Activated naive CD4-positive, alpha-beta T cell treated with anti-CD3 and anti-CD28 coated beads, Interleukin-2, amount 50 U/mL, for 16 hours (primary cell): ENCODE results near the gene ZCCHC3.

Source experiments
- DNase-seq: peaks from one replicate; pipeline ENCODE4 v3.0.0-alpha.2; 2020

The ZCCHC3 gene

DNA sequence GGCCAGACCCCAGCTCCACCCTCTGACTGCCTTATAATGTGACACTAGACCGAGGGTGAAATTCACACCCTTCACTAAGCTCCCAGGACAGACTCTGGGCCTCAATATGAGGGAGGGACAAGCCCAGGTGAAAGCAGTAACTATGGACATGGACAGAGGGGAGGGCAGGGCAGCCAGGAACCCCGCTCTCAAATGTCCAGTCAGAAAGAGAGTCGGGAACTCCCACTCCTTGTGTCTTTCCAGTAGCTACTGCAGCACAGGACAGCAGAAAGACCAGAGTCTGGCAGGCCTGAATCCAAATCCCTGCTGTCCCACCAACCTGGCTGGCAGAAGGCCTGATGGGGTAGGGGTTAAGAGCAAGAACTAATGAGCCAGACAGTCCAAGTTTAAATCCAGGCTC, 13.2 kb upstream of the ZCCHC3 start:
- DNase-seq, result no peak

DNA sequence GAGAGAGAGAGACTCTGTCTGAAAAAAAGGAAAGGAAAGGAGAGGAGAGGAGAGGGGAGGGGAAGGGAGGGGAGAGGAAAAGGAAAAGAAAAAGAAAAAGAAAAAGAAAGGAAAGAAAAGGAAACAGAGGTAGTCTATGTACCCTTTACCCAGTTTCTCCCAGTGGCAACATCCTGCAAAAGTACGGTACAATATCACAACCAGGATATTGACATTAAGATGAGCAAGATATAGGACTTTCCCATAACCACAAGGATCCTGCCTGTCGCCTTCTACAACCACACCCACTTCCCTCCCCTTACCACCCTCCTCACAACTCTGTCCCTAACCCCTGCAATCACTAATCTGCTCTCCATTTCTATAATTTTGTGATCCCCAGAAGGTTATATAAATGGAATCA, 10.9 kb upstream of the ZCCHC3 start:
- DNase-seq, result no peak

DNA sequence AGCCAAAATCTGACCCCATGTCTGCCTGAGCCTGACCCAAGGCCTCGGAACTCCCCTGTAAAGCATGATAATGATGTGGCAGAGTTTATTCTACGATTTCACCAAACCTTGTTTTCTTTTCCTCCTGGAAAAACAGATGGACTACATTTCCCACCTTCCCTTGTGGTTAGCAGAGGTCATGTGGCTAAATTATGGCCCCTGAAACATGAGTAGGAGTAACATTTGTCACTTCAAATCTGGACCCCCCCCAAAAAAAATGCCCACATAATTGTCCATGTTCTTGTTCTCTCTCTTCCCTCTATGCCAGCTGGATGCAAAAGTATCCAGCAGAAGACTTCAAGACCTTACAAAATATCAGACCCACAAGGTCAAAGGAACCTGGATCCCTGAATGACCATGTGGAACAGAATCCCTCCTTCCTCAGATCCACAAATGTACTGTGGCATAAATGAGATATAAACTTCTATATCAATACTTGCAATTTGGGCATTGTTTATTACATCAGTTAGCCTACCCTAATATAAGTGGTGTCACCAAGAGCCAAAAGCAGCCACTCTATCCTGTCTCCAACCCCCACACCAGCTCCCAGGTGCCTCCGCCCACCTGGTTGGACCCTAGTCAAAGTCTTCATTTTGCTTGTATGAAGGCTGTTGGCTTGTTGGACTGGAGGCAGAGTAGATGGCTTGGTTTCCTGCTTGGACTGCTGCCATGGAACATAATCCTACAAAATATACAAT, 8.2 kb upstream of the ZCCHC3 start:
- no peak for DNase-seq

DNA sequence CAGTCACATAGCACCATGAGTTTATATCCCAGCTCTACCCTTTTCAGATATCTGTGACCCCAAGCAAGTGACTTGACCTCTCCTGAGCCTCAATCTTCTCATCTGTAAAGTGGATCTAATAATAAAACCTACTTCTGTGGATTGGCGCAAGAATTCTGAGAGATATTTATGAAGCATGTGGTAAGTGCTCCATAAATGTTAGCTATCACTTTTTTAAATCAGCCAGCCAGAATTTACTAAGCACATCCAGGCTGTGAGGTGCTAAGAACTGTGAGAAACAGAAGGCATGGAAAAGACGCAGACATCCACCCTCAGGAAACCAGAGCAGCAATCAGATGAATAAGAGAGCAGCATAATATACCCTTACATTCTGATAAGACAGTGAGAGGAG, 7.7 kb upstream of the ZCCHC3 start:
- no peak for DNase-seq

DNA sequence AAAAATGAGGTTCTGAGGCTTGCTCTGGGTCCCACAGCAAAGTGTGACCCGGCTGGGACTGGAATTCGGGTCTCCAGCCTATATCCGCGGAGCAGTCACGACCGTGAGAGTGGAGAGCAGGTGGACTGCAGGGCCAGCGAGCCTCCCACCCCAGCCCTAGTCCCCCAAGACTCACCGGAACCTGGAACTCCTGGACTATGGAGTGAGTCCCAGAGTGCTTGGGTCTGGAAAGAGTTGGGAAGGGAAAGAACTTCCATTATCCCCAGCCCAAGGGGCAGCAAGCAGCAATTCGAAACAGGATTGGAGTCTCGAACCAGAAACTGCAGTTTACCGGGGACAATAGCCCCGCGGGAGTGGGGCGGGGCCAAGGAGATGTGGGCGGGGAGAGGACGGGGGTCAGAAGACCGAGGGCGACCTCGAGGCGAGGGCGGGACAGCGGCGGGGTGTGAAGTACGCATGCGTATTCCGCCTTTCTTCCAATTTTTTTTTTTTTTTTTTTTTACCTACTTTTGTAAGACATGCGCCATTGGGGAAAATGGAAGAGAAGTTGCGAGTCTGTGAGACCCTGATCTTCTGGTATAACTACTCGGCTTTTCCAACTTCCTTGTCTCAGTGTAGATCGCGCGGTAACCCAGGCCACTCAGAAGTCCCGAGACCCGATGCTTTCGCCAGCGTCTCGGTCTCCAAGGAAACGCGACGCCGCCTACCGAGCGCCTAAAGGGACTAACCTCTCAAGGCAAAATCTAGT, 7.1 kb upstream of the ZCCHC3 start, which contains the start of gene C20orf96:
TSS of gene C20orf96 (minus strand) at position 667 of the 748 bp plus-strand sequence. CDS start at position 527, 140 bp downstream.
- peak; percentile 85 for DNase-seq

DNA sequence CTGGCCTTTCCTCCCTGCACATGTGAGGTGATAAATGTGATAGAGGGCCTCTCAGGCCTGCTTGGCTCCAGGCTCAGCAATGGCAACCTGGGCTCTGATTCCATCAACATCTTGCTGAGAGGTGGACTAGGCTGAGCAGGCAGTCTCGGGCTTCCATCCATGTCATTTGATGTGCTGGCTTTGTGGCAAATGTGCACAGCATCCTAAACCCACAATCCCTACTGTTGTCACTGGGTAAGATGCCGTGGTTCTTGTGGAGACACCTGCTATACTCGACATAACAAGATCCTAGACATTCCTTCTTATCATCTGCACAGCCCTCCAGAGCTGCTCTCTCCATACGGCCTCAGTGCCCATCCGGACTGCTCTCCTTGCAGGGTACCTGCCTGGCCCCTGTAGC, 2.8 kb upstream of the ZCCHC3 start:
- DNase-seq, result no peak

- DNase-seq, result no peak
Observed at GRCh38 chr20:295804-296203, 1.6 kb upstream of the ZCCHC3 start.

DNA sequence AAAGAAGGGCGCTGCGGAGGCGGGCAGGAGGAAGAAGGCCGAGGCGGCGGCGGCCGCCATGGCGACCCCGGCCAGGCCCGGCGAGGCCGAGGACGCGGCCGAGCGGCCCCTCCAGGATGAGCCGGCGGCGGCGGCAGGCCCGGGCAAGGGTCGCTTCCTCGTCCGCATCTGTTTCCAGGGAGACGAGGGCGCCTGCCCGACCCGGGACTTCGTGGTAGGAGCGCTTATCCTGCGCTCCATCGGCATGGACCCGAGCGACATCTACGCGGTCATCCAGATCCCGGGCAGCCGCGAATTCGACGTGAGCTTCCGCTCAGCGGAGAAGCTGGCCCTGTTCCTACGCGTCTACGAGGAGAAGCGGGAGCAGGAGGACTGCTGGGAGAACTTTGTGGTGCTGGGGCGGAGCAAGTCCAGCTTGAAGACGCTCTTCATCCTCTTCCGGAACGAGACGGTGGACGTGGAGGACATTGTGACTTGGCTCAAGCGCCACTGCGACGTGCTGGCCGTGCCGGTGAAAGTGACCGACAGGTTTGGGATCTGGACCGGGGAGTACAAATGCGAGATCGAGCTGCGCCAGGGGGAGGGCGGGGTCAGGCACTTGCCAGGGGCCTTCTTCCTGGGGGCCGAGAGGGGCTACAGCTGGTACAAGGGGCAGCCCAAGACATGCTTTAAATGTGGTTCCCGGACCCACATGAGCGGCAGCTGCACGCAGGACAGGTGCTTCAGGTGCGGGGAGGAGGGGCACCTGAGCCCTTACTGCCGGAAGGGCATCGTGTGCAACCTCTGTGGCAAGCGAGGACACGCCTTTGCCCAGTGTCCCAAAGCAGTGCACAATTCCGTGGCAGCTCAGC, 780 bp downstream of the ZCCHC3 start:
- DNase-seq, result peak; percentile 47

GRCh38 chr20:298776-299391, 1.5 kb downstream of the ZCCHC3 start:
- no peak for DNase-seq

- no peak for DNase-seq
Observed at GRCh38 chr20:300345-300990, 3.1 kb downstream of the ZCCHC3 start.

DNA sequence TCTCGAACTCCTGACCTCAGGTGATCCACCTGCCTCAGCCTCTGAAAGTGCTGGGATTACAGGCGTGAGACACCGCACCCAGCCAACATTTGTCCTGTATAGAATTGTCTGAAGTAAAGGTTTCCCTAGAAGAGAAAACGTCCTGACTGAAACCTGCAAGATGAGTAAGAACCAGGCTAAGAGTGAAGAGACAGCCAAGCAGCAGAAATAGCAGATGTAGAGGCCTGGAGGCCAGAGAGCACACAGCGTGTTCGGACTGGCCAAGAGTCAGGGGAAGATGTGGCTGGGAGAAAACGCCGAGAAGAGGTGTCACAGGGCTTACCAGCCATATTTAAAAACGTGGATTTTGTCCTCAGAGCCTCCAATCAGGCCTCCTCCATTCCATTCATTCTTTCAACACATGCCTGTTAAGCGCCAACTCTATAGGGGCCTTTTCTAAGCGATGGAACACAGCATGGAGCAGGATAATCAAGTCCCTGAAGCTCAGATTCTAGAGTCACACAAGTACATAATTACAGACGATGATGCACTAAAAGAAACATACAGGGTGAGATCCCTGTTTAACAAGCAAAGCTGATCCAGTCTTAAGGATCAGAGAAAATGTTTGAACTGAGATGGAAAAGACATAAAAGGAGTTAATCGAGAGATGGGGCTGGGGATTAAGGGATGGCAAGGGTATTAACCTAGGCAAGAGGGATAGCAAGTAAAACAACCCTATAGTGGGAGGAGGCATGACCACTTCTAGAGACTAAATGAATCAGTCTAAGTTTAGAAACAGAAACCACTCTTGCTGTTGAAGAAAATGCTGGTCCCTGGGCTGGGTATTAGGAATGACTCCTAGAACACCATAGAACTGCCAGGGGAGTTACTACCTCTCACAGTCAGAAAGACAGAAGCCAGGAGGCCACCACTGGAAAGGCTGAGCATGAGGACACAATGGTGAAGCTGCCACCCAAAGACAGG, 4.8 kb downstream of the ZCCHC3 start:
- DNase-seq, result no peak

DNA sequence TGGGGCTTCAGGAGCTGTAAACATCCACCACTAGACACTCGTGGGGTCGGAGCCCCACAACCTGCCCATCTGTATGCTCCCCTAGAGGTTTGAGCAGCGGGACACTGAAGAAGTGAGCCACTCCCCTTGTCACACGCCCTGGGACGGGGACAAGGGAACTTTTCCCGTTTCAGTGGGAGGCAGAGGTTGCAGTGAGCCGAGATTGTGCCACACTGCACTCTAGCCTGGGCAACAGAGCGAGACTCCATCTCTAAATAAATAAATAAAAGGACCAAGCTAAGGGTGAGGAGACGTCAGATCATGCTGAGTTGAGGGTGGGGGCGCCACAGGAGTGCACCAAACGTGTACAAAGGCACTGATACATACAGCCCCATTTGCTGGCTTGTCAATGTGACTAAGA, 8.4 kb downstream of the ZCCHC3 start:
- no peak for DNase-seq

DNA sequence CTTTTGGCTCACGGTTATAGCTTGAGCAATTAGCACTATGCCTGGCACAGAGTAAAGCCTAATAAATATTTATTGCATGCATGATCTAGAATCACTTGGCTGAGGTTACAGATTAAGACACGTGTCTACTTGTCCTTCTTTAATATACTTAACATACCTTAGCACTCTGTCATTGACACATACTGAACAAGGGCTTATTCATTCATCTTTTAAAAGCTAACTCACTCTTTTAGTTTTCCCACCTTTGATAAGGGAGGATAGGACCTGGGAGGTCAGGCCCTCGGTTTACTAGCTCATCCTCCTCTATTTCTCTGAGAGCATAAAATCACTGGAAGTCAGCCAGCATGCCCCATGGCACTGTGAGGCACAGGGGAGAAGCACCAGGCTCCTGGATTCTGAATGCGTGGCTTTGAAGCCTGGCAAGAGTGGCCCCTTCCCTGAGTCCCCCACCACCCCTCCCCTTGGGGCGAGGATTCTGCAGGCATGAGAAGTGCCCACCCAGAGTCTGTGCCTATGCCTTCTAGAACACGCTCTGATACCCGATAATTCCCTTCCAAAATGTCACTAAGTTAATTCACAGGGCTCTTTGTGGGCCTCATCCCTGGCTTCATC, 11.2 kb downstream of the ZCCHC3 start:
- no peak for DNase-seq

DNA sequence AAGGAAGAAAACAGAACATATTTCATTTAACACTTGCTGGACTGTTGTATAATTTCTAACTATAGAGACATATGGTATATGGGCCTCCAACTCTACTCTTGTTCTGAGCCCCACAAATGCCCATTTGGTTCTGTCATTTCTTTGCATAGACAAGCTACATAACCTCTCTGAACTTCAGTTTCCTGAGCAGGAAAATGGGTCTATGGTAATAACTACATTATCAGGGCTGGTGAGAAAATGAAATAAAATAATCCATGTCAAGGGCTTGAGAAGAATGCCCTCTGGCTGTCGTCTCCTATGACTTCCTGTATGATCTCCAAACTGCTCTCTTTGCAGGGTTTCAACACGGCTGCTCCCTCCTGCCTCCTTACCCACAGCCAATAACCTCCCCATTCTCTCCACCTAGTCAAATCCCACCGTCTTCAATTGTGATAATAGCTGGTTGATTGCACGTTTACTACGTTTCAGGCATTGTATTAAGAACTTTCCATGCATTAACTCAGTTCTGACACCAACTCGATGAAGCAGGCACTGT, 12.0 kb downstream of the ZCCHC3 start:
- no peak for DNase-seq

GRCh38 chr20:309841-310644, 12.7 kb downstream of the ZCCHC3 start:
- peak; percentile 87 for DNase-seq

DNA sequence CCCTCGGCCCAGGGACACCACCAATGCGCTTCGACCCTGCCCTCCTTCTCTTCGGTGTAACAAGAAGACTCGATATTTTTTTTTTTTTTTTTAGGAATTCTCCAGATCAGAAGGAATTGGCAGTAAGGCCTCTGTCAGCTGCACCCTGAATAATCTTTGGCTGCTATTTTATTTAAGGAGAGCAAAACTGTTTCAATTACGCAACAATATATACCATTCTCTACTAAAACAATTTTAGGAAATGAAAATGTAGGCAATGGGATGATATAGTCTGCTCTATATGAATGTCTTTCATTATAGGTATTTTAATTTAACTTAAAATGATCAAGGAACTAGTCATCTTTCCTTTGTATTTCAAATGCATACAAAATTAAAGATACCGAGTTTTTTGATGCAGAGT, 13.3 kb downstream of the ZCCHC3 start:
- no peak for DNase-seq

GRCh38 chr20:311609-312008, 14.2 kb downstream of the ZCCHC3 start:
- DNase-seq, result no peak

GRCh38 chr20:312067-312466, 14.7 kb downstream of the ZCCHC3 start:
- DNase-seq, result no peak

- DNase-seq, result no peak
Observed at GRCh38 chr20:312866-313265, 15.5 kb downstream of the ZCCHC3 start.

- DNase-seq, result no peak
Observed at GRCh38 chr20:313402-313801, 16.0 kb downstream of the ZCCHC3 start.
